GM21619 (cell line): ENCODE data around the gene MZF1.
"Not testable (repeated sequence)": the region's sequence is repeated elsewhere in the genome, so short reads cannot be mapped to it uniquely, and the experiment has no call there.

Source experiments
- ATAC-seq: cut with Tn5 transposase; IDR thresholded peaks from one replicate; pipeline ENCODE4 v1.9.1; 2021; ENCODE audit not compliant: unreplicated experiment

MZF1 gene

GRCh38 chr19:58543826-58544590 is 29.1 kb downstream of the MZF1 start, which contains the start of gene TRIM28:
Gene TRIM28, plus strand, starts transcription at chr19:58544064. Its CDS starts 694 bp downstream, at chr19:58544758.
- peak; percentile 75 for ATAC-seq

DNA sequence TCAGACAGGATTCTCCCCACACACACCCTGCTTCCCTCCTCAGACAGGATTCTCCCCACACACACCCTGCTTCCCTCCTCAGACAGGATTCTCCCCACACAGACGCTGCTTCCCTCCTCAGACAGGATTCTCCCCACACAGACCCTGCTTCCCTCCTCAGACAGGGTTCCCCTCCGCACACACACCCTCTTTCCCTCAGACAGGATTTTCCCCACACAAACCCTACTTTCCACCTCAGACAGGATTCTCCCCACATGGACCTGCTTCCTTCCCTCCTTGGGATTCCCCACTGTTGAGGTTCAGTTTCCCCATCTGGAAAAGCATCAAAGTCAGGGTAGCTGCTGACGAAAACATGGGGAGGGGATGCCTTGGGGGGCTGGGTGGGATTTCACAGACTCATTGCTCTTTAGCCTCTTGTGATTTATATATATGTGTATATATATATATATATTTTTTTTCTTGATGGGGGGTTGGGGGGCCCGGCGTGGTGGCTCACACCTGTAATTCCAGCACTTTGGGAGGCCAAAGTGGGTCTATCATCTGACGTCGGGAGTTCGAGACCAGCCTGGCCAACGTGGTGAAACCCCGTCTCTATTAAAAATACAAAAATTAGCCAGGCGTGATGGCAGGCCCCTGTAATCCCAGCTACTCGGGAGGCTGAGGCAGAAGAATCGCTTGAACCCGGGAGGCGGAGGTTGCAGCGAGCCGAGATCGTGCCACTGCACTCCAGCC is 30.3 kb downstream of the MZF1 start:
- ATAC-seq = not testable (repeated sequence)

- not testable (repeated sequence) for ATAC-seq
Observed at GRCh38 chr19:58539169-58539559, 34.0 kb downstream of the MZF1 start.

DNA sequence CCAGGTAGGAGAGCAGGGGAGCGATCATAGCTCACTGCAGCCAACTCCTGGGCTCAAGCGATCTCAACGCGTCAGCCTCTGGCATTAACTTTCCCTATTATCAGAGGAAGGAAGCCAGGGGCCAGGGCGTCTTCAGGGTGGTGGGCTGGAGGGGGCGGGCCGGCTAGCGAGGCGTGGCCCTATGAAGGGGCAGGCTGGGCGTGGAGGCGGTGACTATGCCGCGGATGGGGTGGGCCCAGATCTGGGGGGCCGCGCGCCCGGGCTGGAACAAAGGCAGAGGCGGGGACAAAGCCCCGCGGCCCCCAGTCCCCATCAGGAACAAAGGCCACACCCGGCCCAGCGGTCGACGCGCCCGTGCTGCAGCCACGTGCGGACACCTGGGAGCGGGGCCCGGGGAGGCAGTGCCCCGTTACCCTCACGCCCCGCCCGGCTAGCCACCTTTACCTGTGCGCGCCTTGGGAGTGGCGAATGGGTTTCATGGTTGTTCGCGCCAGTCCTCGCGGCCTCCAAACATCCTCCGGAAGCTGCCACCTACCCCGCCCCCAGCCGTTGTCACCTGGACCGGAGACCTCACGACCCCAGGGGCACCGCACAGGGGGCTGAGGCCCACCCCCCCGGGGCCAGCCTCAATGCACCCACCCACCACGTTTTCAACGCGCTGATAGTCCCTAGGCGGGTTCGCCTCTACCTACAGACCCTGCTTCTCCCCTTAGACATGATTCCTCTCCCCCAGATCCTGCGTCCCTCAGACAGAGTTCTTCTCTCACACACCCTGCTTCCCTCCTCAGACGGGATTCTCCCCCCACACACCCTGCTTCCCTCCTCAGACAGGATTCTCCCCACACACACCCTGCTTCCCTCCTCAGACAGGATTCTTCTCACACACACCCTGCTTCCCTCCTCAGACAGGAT is 34.6 kb downstream of the MZF1 start:
- no peak for ATAC-seq

GRCh38 chr19:58536852-58537798 is 36.0 kb downstream of the MZF1 start:
- no peak for ATAC-seq

DNA sequence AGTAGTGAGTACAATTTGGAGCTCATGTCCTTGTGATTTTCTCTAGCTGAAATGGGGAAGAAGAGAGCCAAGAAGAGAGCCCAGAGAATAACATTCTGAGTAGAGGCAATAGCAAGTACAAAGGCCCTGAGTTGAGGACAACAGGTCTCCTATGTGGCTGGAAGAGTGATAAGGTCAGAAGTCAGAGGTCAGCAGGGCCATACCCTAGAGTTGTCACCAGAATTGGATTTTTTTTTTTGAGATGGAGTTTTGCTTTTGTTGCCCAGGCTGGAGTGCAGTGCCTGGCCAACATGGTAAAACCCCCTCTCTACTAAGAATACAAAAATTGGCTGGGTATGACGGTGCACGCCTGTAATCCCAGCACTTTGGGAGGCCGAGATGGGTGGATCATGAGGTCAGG is 37.3 kb downstream of the MZF1 start:
- ATAC-seq = no peak

DNA sequence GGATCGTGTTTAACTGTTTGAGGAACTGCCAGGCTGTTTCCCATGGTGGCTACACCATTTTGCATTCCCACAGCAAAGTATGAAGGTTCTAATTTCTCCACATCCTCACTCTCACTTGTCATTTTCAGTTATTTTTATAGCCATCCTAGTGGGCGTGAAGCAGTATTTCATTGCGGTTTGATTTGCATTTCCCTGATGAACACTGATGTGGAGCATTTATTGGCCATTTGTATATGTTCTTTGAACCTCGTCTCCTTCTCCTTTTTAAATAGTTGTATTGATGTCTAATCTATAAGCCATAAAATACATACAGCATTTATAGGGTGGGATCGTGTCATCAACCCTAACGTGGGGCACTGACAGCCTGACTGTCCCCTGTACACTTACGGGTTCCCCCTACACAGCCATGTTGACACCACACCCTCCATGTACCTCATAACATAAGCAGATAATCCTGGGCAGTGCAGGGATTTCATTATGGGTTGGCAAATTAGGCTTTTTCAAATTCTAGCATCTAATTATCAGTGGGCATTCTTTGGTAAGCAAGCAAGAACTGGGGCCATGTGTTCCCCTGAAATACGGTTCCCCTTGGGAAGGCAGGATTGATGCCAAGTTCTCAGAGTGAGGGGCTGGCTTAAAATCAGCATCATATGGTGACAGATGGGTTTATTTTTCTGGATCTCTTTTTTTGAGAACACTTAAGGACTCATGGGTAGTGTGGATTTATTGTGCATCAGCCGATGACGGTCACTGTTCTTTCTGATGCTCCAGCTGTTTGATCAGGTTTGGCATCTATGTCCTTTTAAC is 41.9 kb downstream of the MZF1 start:
- ATAC-seq = no peak

DNA sequence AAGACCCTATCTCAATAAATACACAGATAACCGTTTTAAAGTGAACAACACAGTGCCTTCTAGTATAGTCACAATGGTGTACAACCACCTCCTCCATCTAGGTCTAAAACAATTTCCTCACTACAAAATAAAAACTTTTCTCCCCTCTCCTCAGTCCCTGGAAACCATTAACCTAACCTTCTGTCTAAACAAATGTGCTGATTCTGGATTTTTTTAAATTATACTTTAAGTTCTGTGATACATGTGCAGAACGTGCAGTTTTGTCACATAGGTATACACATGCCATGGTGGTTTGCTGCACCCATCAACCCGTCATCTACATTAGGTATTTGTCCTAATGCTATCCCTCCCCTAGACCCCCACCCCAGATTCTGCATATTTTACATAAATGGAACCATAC is 43.7 kb downstream of the MZF1 start:
- ATAC-seq = no peak

DNA sequence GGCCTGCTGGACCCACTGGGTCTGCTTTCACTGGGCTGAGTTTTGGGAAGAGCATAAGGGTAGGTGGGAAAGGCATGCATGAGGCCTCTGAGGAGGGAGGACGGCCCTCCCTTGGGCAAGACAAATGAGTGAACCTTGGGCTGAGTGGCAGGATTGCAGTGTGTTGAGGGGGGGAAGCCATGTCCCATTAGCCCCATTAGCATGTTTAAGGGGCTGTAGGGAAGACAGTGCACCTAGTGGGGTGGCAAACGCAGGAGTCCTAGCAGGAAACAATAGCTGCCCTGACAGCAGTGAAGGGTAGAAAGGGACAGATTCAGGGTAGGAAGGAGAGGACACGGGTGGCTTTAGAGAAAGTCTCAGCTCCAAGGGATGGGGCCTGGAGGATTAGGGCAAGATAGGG is 50.4 kb downstream of the MZF1 start:
- ATAC-seq = no peak

GRCh38 chr19:58521651-58522050 is 51.5 kb downstream of the MZF1 start:
- ATAC-seq = no peak

GRCh38 chr19:58520257-58520599 is 52.9 kb downstream of the MZF1 start:
- no peak for ATAC-seq

DNA sequence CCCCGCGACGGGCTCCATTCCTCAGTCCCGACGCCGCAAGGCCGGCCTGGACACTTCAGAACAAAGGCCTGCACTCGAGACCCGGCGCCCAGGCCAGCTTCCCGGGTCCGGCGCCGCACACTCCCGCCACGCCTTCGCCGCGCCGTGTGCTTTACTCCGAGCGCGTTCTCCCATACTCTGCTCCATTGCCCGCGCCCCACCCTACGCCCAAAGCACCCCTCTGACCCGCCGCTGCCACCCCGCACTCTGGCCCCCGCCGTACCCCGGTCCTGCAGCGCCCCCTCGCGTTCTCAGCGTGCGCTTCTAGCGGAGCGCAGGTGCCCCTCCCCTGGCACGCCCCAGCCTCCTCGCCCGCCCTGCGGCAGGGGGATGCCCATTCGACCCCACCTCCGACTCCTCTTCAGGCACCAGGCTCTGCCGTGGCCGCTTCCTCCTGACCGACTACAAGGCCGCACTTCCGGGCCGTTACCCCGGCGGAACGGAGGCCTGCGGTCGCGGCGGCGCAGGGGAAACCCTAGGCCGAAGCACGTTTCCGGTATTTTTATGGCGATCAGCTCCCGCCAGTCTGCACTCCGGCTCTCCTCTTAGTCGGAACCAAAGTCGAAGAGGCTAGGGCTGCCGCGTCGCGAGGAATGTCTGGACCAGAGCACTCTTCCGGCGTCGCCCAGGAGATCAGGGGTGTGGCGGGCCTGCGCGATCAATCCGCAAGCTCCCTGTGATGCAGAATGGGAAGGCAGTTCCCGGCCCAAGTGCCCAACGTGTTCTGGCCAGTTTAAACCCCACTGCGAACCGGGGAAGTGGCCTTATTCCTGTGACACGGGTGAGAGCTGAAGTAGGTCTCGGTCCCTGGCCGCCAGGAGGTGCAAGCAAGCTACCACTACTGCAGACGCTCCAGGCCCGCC is 53.5 kb downstream of the MZF1 start, which contains the start of gene ZBTB45:
ZBTB45 (minus strand) TSS at position 456 of the 902 bp plus-strand sequence. CDS start 2,137 bp downstream, outside the sequence.
- peak; percentile 79 for ATAC-seq

GRCh38 chr19:58519087-58519354 is 54.1 kb downstream of the MZF1 start:
- ATAC-seq = peak; percentile 6

- no peak for ATAC-seq
Observed at GRCh38 chr19:58518256-58519086, 54.7 kb downstream of the MZF1 start.

DNA sequence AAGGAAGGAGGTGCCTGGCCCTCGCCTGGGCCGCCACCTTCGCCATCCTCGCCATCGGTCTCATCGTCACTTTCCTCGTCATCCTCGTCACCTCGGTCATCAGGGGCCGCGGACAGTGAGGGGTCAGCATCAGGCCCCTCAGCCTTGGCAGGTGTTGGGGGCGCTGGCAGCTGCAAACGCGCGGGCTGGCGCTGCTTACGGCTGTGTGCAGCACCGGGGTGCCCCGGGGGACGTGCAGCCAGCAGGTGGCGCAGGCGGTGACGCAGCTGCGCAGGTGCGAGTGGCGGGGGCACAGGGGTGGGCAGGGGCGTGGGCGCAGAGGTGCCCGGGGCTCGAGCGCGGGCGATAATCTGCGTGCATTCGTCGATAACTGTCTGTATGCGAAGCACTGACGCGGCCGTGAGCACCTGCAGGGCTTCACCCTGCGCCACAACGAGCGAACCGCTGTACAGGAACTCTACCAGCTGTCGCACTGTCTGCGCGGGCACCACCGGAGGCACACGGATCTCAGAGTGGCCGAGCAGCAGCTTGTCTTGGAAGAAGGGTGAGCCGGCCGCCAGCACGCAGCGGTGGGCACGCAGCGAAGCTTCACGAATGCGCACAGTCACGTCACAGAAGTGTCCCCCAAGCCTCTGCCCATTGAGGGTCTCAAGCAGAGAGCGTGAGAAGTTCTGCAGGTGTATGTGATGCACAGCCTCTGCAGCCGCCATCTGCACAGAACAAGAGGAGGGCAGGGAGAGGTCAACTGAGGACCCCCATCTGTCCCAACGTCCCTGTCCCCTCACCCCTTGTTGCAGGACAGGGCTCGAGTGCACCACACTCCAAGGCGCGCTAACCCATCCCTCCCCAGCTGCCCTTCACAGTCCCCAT is 55.9 kb downstream of the MZF1 start:
- no peak for ATAC-seq

DNA sequence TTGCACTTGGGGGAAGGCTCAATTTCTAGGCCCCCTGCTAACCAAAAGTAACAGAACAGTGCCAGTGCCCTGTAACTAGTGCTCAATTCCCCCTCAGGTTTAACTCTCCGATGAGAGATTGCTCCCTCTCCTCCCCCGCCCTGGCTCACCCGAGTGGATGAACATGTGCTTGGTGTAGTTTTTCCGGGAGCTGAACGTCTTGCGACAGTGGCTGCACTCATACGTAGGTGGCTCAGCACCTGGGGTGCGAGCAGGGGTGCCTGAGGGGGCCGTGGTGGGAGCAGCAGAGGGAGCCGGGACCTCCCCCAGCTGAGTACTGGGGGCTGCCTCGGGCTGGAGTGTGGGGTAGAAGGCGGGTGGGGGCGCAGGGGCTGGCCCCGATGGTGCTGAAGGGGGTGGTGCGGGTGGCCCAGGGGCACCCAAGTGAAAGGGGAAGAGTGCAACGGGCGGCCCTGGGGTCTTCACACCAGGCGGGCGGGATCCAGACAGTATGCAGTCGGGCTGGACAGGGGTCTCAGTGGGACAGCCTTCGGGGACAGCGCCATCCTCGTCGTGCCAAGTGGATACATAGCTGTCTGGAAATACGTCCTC is 56.8 kb downstream of the MZF1 start:
- no peak for ATAC-seq
